ENCODE results near the gene NFXL1.

- TF ChIP-seq CTCF (conservative IDR thresholded peaks at IDR 0.05; ENCODE audit: low read length) (no peak), EZH2phosphoT487 (IDR thresholded peaks at IDR 0.05; ENCODE audit: borderline replicate concordance) (no peak)
Observed at GRCh38 chr4:47835494-47835893, 78.9 kb downstream of the NFXL1 start.

Data from Loucy (cell line).